ENCODE results near the gene RBM17.

DNA sequence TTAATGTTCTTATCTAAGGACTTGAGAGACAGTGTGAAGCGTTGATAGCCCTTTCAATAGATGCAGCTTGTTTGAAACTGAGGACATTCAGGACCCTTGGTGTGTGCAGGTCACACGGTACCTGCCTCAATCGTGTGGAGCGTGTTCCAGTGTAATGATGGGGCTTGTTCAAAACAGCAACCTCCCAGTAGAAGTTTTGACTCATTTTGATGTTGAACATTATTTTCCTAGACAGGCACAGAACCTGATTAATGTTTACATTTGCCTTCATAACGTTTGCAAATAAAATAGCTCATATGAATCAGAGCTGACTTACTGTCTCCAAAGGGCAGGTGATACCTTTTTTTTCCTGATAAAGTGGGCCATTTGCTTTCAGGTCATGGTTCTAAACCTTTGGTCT, 21.3 kb downstream of the RBM17 start:
- no peak for TF ChIP-seq POLR2A (IDR thresholded peaks at IDR 0.05; ENCODE audit: borderline replicate concordance, extremely low read depth, insufficient read depth, insufficient read length)
- TF ChIP-seq EZH2 (IDR thresholded peaks at IDR 0.05) = no peak

Measured in HCT116 (cell line).